HepG2 (cell line): ENCODE measurements around the gene PRDX3. TPM values are rescaled to one million over a fixed set of nuclear protein-coding genes. Genes with fewer than 3 reads are reported as not detected.

Source experiments
- ATM ChIP-seq: fragments of 450-650 bp; IDR thresholded peaks from 2 replicates; pipeline ENCODE4 v1.7.1; 2017; ENCODE audit warnings: mild to moderate bottlenecking, borderline replicate concordance
- CENPX ChIP-seq: sonication (generic); formaldehyde crosslinking; IDR thresholded peaks from 2 replicates; pipeline ENCODE4 v1.9.0; 2021; ENCODE audit warnings: mild to moderate bottlenecking, missing genetic modification reagents, moderate library complexity
- E2F5 ChIP-seq: sonication (generic); formaldehyde crosslinking; conservative IDR thresholded peaks from 2 replicates; pipeline ENCODE4 v1.4.0; 2020; ENCODE audit warnings: missing genetic modification reagents
- GZF1 ChIP-seq: sonication (generic); formaldehyde crosslinking; IDR thresholded peaks from 2 replicates; pipeline ENCODE4 v1.5.1; 2020; ENCODE audit warnings: mild to moderate bottlenecking, missing genetic modification reagents
- MEIS2 ChIP-seq: sonication (generic); formaldehyde crosslinking; IDR thresholded peaks from 2 replicates; pipeline ENCODE4 v1.9.0; 2021; ENCODE audit warnings: mild to moderate bottlenecking, missing genetic modification reagents
- NCOA1 ChIP-seq: sonication (generic); formaldehyde crosslinking; IDR thresholded peaks from 2 replicates; pipeline ENCODE4 v1.9.0; 2021; ENCODE audit warnings: missing genetic modification reagents
- PAX8 ChIP-seq: sonication (generic); formaldehyde crosslinking; IDR thresholded peaks from 2 replicates; pipeline ENCODE4 v1.8.0; 2022; ENCODE audit warnings: mild to moderate bottlenecking, missing genetic modification reagents, borderline replicate concordance
- RFX1 ChIP-seq: fragments of 450-650 bp; IDR thresholded peaks from 2 replicates; pipeline ENCODE4 v1.6.1; 2017
- SP5 ChIP-seq: IDR thresholded peaks from 2 replicates; pipeline ENCODE4 v1.6.1; 2016; ENCODE audit warnings: low read depth, borderline replicate concordance
- SUZ12 ChIP-seq: fragments of 150-350 bp; IDR thresholded peaks from 2 replicates; pipeline ENCODE4 v1.6.1; 2014; ENCODE audit warnings: low read depth, low read length
- TBX2 ChIP-seq: sonication (generic); formaldehyde crosslinking; IDR thresholded peaks from 2 replicates; pipeline ENCODE4 v1.5.0; 2020; ENCODE audit warnings: missing genetic modification reagents, mild to moderate bottlenecking, borderline replicate concordance
- THAP11 ChIP-seq: IDR thresholded peaks from 2 replicates; pipeline ENCODE4 v1.6.1; 2016; ENCODE audit warnings: missing biosample characterization, missing genetic modification reagents
- YEATS4 ChIP-seq: sonication (generic); formaldehyde crosslinking; IDR thresholded peaks from 2 replicates; pipeline ENCODE4 v1.4.0; 2020; ENCODE audit warnings: missing genetic modification reagents, borderline replicate concordance
- ZBTB14 ChIP-seq: sonication (generic); formaldehyde crosslinking; IDR thresholded peaks from 2 replicates; pipeline ENCODE4 v1.4.0; 2020; ENCODE audit warnings: missing genetic modification reagents
- ZKSCAN8 ChIP-seq: IDR thresholded peaks from 2 replicates; pipeline ENCODE4 v1.6.1; 2016; ENCODE audit warnings: borderline replicate concordance, missing genetic modification reagents, missing compliant biosample characterization
- ZNF121 ChIP-seq: sonication (generic); formaldehyde crosslinking; IDR thresholded peaks from 2 replicates; pipeline ENCODE4 v1.5.0; 2020; ENCODE audit warnings: mild to moderate bottlenecking, missing genetic modification reagents
- ZNF337 ChIP-seq: sonication (generic); formaldehyde crosslinking; IDR thresholded peaks from 2 replicates; pipeline ENCODE4 v1.5.1; 2020; ENCODE audit warnings: missing genetic modification reagents, low read depth, mild to moderate bottlenecking, borderline replicate concordance
- ZNF382 ChIP-seq: sonication (generic); formaldehyde crosslinking; IDR thresholded peaks from 2 replicates; pipeline ENCODE4 v1.5.0; 2020; ENCODE audit warnings: missing genetic modification reagents, mild to moderate bottlenecking, borderline replicate concordance
- ZNF383 ChIP-seq: sonication (generic); formaldehyde crosslinking; IDR thresholded peaks from 2 replicates; pipeline ENCODE4 v1.4.0; 2020; ENCODE audit warnings: missing genetic modification reagents, mild to moderate bottlenecking, borderline replicate concordance
- ZNF607 ChIP-seq: sonication (generic); formaldehyde crosslinking; IDR thresholded peaks from 2 replicates; pipeline ENCODE4 v1.5.1; 2020; ENCODE audit warnings: missing genetic modification reagents, mild to moderate bottlenecking, borderline replicate concordance
- ZNF766 ChIP-seq: sonication (generic); formaldehyde crosslinking; IDR thresholded peaks from 2 replicates; pipeline ENCODE4 v1.5.0; 2020; ENCODE audit warnings: missing genetic modification reagents, borderline replicate concordance
- ZNF83 ChIP-seq: sonication (generic); formaldehyde crosslinking; IDR thresholded peaks from 2 replicates; pipeline ENCODE4 v1.4.0; 2020; ENCODE audit warnings: missing genetic modification reagents, mild to moderate bottlenecking, borderline replicate concordance
- polyA plus RNA-seq, 8 experiments: library from polyadenylated mRNA; depleted of rRNA in 3 of 8; stranded (reverse) in 7 of 8; unstranded in 1 of 8; fragments of >200 nt; fragmentation: Illumina TruSeq in 4 of 8; extraction: Trizol in 4 of 8; gene quantifications; 2 replicates each; pipeline versions ENCODE4 v1.2.1 to v1.2.3, GENCODE V29; 2011 to 2016; ENCODE audit warnings: low read depth in 4 of 8, missing spikeins in 1 of 8, mixed read lengths in 1 of 8; ENCODE audit not compliant: insufficient read depth in 1 of 8
- total RNA-seq, 5 experiments: library from RNA; depleted of rRNA; stranded (reverse); fragments of >200 nt; fragmentation: Illumina TruSeq; extraction: Trizol; gene quantifications; 2 replicates each; pipeline ENCODE4 v1.2.3, GENCODE V29; 2016; ENCODE audit warnings: low read depth in 1 of 5
- TF ChIP-seq, protein P1 (sequence below): sonication (generic); formaldehyde crosslinking; IDR thresholded peaks from 2 replicates; pipeline ENCODE4 v1.8.0; 2022; ENCODE audit warnings: mild to moderate bottlenecking, missing genetic modification reagents, moderate library complexity
- TF ChIP-seq, protein P2 (sequence below): IDR thresholded peaks from 2 replicates; pipeline ENCODE4 v1.6.1; 2016; ENCODE audit warnings: control low read depth
- TF ChIP-seq, protein P3 (sequence below): IDR thresholded peaks from 2 replicates; pipeline ENCODE4 v1.6.1; 2016; ENCODE audit warnings: missing genetic modification reagents, missing compliant biosample characterization

The PRDX3 gene
- total and polyA plus RNA-seq, 2 of the 13 experiments (the other 11 are each of a cell fraction or from before 2014, with no cell fraction given), result 407 to 565 TPM

DNA sequence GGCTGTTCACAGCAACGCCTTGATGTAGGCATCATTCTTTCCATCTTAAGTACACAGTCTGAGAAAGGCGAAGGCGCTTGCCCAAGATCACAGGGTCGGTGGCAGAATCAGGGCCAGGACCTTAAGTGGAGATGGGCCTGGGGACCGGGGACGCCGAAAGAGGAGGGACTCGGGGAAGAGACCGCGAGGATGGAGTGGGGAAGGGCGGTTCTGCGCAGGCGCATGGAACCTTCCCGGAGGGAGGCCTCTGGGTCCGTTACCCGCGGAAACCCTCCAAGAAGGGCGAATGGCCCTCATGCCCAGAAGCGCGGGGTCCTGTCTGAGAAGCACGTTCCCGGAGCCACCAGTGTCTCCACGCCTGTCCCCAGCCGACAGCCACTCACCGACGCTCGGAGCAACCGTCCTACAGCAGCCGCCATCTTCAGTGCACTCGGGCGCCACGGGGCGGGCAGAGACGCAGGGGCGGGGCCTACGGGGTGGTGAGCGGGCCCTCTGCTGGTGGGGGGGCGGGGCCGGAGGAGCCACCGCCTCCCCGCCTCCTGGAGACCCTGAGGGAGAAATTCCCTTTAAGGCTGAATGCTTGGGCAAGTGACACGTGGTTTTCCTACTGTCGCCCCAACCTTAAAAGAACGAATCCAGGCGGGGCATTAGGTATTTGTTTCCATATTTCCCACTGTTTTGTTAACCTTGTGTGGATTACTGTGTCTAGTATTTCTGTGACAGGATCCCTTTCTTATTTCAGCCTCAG is at the start of gene PRDX3 (continued):
- TF ChIP-seq NCOA1 (peak; percentile 37; the same call in 1 of the 2 replicates), PAX8 (CRISPR knock-in tag) (no peak), ZKSCAN8 (CRISPR knock-in tag) (no peak), MEIS2 (CRISPR knock-in tag) (no peak; the same call in 1 of the 2 replicates), ZNF383 (CRISPR knock-in tag) (no peak), YEATS4 (CRISPR knock-in tag) (peak; percentile 90), SP5 (CRISPR knock-in tag) (peak; percentile 47; the same call in 1 of the 2 replicates), TBX2 (CRISPR knock-in tag) (peak; percentile 75), THAP11 (CRISPR knock-in tag) (peak; percentile 44), RFX1 (no peak), ZBTB14 (peak; percentile 39; the same call in 1 of the 2 replicates), ZNF83 (CRISPR knock-in tag) (0 out of 2 replicates have a peak, but pooled peaks have one; percentile 90), ATM (no peak), ZNF382 (no peak), GZF1 (CRISPR knock-in tag) (peak; percentile 79; the same call in 1 of the 2 replicates), E2F5 (peak; percentile 41; the same call in 1 of the 2 replicates), ZNF766 (CRISPR knock-in tag) (0 out of 2 replicates have a peak, but pooled peaks have one; percentile 72), ZNF607 (CRISPR knock-in tag) (peak; percentile 63; the same call in 1 of the 2 replicates), ZNF121 (no peak), ZNF337 (peak; percentile 71; the same call in 1 of the 2 replicates), CENPX (CRISPR knock-in tag) (no peak), SUZ12 (no peak)
- TF ChIP-seq, protein P1, sequence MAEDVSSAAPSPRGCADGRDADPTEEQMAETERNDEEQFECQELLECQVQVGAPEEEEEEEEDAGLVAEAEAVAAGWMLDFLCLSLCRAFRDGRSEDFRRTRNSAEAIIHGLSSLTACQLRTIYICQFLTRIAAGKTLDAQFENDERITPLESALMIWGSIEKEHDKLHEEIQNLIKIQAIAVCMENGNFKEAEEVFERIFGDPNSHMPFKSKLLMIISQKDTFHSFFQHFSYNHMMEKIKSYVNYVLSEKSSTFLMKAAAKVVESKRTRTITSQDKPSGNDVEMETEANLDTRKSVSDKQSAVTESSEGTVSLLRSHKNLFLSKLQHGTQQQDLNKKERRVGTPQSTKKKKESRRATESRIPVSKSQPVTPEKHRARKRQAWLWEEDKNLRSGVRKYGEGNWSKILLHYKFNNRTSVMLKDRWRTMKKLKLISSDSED (CRISPR knock-in tag), result no peak
- TF ChIP-seq, protein P2, sequence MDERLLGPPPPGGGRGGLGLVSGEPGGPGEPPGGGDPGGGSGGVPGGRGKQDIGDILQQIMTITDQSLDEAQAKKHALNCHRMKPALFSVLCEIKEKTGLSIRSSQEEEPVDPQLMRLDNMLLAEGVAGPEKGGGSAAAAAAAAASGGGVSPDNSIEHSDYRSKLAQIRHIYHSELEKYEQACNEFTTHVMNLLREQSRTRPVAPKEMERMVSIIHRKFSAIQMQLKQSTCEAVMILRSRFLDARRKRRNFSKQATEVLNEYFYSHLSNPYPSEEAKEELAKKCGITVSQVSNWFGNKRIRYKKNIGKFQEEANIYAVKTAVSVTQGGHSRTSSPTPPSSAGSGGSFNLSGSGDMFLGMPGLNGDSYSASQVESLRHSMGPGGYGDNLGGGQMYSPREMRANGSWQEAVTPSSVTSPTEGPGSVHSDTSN, result no peak
- TF ChIP-seq, protein P3, sequence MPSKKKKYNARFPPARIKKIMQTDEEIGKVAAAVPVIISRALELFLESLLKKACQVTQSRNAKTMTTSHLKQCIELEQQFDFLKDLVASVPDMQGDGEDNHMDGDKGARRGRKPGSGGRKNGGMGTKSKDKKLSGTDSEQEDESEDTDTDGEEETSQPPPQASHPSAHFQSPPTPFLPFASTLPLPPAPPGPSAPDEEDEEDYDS (CRISPR knock-in tag), result peak; percentile 62; the same call in 1 of the 2 replicates
